PC-9 (cell line): ENCODE data around the gene GRID2.

ENCODE experiments used
- EZH2 ChIP-seq: fragments of 200-600 bp; sonication (generic); IDR thresholded peaks from 2 replicates; pipeline ENCODE4 v1.8.0; 2017; ENCODE audit warnings: antibody characterized with exemption, low read depth
- TF ChIP-seq, protein P1 (sequence below): fragments of 200-600 bp; sonication (generic); conservative IDR thresholded peaks from 2 replicates; pipeline ENCODE4 v1.6.1; 2017; ENCODE audit warnings: mixed run types, antibody characterized with exemption, mild to moderate bottlenecking, moderate library complexity

GRCh38 chr4:93320356-93320755, 1016.6 kb downstream of the GRID2 start:
- TF ChIP-seq, protein P1, sequence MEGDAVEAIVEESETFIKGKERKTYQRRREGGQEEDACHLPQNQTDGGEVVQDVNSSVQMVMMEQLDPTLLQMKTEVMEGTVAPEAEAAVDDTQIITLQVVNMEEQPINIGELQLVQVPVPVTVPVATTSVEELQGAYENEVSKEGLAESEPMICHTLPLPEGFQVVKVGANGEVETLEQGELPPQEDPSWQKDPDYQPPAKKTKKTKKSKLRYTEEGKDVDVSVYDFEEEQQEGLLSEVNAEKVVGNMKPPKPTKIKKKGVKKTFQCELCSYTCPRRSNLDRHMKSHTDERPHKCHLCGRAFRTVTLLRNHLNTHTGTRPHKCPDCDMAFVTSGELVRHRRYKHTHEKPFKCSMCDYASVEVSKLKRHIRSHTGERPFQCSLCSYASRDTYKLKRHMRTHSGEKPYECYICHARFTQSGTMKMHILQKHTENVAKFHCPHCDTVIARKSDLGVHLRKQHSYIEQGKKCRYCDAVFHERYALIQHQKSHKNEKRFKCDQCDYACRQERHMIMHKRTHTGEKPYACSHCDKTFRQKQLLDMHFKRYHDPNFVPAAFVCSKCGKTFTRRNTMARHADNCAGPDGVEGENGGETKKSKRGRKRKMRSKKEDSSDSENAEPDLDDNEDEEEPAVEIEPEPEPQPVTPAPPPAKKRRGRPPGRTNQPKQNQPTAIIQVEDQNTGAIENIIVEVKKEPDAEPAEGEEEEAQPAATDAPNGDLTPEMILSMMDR = no peak
- TF ChIP-seq EZH2 = no peak
